ENCODE data around the gene LHB.

LHB gene

DNA sequence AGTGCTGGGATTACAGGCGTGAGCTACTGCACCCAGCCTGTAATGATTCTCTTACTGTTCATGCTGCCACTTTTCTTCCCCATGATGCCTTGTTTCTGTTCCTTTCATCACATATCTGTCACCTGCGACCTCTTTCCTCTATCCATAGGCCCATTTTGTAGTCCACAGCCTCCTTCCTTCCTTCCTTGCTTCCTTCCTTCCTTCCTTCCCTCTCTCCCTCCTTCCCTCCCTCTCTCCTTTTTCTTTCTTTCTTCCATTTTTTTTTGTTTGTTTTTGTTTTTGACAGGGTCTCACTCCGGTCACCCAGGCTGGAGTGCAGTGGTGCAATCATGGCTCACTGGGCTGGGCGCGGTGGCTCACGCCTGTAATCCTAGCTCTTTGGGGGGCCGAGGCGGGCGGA is 28.0 kb downstream of the LHB start:
- DNase-seq (ENCODE audit: low read depth in 1 of 2, low spot score in 1 of 2), result no peak
- Histone ChIP-seq H3K27me3 (ENCODE audit: insufficient read depth, poor library complexity, severe bottlenecking) (no peaks in the 10 kb centered on the region), H3K27ac (replicated peaks) (no peak overlapping the region), H3K4me3 (replicated peaks; ENCODE audit: insufficient read depth, low read length) (no peak overlapping the region)
- TF ChIP-seq, protein P1, sequence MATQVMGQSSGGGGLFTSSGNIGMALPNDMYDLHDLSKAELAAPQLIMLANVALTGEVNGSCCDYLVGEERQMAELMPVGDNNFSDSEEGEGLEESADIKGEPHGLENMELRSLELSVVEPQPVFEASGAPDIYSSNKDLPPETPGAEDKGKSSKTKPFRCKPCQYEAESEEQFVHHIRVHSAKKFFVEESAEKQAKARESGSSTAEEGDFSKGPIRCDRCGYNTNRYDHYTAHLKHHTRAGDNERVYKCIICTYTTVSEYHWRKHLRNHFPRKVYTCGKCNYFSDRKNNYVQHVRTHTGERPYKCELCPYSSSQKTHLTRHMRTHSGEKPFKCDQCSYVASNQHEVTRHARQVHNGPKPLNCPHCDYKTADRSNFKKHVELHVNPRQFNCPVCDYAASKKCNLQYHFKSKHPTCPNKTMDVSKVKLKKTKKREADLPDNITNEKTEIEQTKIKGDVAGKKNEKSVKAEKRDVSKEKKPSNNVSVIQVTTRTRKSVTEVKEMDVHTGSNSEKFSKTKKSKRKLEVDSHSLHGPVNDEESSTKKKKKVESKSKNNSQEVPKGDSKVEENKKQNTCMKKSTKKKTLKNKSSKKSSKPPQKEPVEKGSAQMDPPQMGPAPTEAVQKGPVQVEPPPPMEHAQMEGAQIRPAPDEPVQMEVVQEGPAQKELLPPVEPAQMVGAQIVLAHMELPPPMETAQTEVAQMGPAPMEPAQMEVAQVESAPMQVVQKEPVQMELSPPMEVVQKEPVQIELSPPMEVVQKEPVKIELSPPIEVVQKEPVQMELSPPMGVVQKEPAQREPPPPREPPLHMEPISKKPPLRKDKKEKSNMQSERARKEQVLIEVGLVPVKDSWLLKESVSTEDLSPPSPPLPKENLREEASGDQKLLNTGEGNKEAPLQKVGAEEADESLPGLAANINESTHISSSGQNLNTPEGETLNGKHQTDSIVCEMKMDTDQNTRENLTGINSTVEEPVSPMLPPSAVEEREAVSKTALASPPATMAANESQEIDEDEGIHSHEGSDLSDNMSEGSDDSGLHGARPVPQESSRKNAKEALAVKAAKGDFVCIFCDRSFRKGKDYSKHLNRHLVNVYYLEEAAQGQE (IDR thresholded peaks at IDR 0.05; ENCODE audit: insufficient replicate concordance, low read depth), result no peak
- TF ChIP-seq, protein P2, sequence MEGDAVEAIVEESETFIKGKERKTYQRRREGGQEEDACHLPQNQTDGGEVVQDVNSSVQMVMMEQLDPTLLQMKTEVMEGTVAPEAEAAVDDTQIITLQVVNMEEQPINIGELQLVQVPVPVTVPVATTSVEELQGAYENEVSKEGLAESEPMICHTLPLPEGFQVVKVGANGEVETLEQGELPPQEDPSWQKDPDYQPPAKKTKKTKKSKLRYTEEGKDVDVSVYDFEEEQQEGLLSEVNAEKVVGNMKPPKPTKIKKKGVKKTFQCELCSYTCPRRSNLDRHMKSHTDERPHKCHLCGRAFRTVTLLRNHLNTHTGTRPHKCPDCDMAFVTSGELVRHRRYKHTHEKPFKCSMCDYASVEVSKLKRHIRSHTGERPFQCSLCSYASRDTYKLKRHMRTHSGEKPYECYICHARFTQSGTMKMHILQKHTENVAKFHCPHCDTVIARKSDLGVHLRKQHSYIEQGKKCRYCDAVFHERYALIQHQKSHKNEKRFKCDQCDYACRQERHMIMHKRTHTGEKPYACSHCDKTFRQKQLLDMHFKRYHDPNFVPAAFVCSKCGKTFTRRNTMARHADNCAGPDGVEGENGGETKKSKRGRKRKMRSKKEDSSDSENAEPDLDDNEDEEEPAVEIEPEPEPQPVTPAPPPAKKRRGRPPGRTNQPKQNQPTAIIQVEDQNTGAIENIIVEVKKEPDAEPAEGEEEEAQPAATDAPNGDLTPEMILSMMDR (IDR thresholded peaks at IDR 0.05; ENCODE audit: insufficient read depth, low read length), result no peak
- TF ChIP-seq POLR2AphosphoS5 (IDR thresholded peaks at IDR 0.05; ENCODE audit: low read depth) (no peak), GABPA (IDR thresholded peaks at IDR 0.05; ENCODE audit: low read depth) (no peak), SPI1 (IDR thresholded peaks at IDR 0.05; ENCODE audit: borderline replicate concordance, low read depth) (no peak)

DNA sequence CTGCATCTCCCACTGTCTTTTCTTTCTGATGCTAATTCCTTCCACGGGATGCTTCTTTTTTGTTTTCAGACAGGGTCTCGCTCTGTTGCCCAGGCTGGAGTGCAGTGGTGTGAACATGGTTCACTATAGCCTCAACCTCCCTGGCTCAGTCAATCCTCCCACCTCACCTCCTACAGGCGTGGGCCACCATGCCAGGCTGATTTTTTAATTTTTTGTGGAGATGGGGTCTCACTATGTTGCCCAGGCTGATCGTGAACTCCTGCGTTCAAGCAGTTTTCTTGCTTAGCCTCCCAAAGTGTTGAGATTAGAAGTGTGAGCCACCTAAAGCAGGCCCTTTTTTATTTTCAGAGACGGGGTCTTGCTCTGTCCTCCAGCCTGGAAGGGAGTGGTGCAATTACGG is 28.6 kb downstream of the LHB start:
- Histone ChIP-seq H3K4me3 (replicated peaks; ENCODE audit: insufficient read depth, low read length) (no peak overlapping the region), H3K27me3 (ENCODE audit: insufficient read depth, poor library complexity, severe bottlenecking) (no peaks in the 10 kb centered on the region), H3K27ac (replicated peaks) (no peak overlapping the region)
- no peak for DNase-seq (ENCODE audit: low read depth in 1 of 2, low spot score in 1 of 2)
- TF ChIP-seq, protein P2 (IDR thresholded peaks at IDR 0.05; ENCODE audit: insufficient read depth, low read length), result no peak
- TF ChIP-seq, protein P1 (IDR thresholded peaks at IDR 0.05; ENCODE audit: insufficient replicate concordance, low read depth), result no peak

DNA sequence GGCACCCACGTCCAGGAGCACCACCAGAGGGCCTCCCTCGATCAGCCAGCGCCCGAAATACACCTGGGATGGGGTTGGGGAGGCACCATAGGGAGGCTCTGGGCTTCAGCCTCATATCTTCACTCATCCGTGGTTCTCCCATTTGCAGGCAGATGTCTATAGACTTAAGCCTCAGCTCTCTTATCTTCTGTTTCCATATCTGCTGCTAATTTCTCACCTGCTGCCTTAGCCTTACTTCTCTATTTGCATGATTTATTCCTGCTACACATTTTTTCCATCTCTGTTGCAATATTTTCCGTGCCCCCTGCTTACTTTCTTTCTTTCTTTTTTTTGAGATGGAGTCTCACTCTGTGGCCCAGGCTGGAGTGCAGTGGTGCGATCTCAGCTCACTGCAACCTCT is 29.6 kb downstream of the LHB start:
- no peak for DNase-seq (ENCODE audit: low read depth in 1 of 2, low spot score in 1 of 2)
- Histone ChIP-seq H3K27ac (replicated peaks) (no peak overlapping the region), H3K27me3 (ENCODE audit: insufficient read depth, poor library complexity, severe bottlenecking) (no peaks in the 10 kb centered on the region), H3K4me3 (replicated peaks; ENCODE audit: insufficient read depth, low read length) (no peak overlapping the region)
- TF ChIP-seq, protein P2 (IDR thresholded peaks at IDR 0.05; ENCODE audit: insufficient read depth, low read length), result no peak
- TF ChIP-seq POLR2AphosphoS5 (IDR thresholded peaks at IDR 0.05; ENCODE audit: low read depth) (no peak), SPI1 (IDR thresholded peaks at IDR 0.05; ENCODE audit: borderline replicate concordance, low read depth) (no peak), GABPA (IDR thresholded peaks at IDR 0.05; ENCODE audit: low read depth) (no peak)
- TF ChIP-seq, protein P1 (IDR thresholded peaks at IDR 0.05; ENCODE audit: insufficient replicate concordance, low read depth), result no peak
